Heart right ventricle (tissue), 16 donors: Measurements from ENCODE around the gene HCFC1. TPM values are rescaled to one million over a fixed set of nuclear protein-coding genes. Genes with fewer than 3 reads are reported as not detected.

Source experiments
- ATAC-seq, 8 donors: fragments of 200-7000 bp; cut with Tn5 transposase; one replicate each; pipeline ENCODE4 v1.9.1; 2020; ENCODE audit warnings: mild to moderate bottlenecking in 8 of 8, moderate library complexity in 8 of 8, moderate number of reproducible peaks in 1 of 8
- DNase-seq, 2 donors: peaks; one replicate each; pipeline ENCODE4 v3.0.0-alpha.2; 2020
- H3K27ac ChIP-seq, 10 donors: fragments of 200-600 bp; sonication (generic) in 2 of 10; one replicate each; pipeline versions ENCODE4 v1.5.0 to v1.8.0; 2020 to 2022; ENCODE audit warnings: mild to moderate bottlenecking in 3 of 10
- H3K27me3 ChIP-seq, 7 donors: fragments of 200-600 bp; one replicate each; pipeline ENCODE4 v1.8.0; 2021 to 2022; ENCODE audit warnings: mild to moderate bottlenecking in 2 of 7
- H3K36me3 ChIP-seq, 9 donors: fragments of 200-600 bp; sonication (generic) in 1 of 9; one replicate each; pipeline versions ENCODE4 v1.5.0 to v1.8.0; 2020 to 2022; ENCODE audit warnings: mild to moderate bottlenecking in 2 of 9
- H3K4me1 ChIP-seq, 9 donors: fragments of 200-600 bp; sonication (generic) in 1 of 9; one replicate each; pipeline versions ENCODE4 v1.5.0 to v1.8.0; 2020 to 2022; ENCODE audit warnings: mild to moderate bottlenecking in 4 of 9
- H3K4me3 ChIP-seq, 10 donors: fragments of 200-600 bp; sonication (generic) in 2 of 10; one replicate each; pipeline versions ENCODE4 v1.5.0 to v1.8.0; 2020 to 2022; ENCODE audit warnings: mild to moderate bottlenecking in 7 of 10, moderate library complexity in 2 of 10
- H3K9me3 ChIP-seq, 11 donors: fragments of 200-600 bp in 10 of 11; sonication (generic) in 2 of 11; one replicate each; pipeline versions ENCODE4 v1.5.0 to v1.8.0; 2013 to 2022; ENCODE audit warnings: mild to moderate bottlenecking in 2 of 11, control low read depth in 1 of 11, moderate library complexity in 1 of 11
- WGBS, 2 donors: extraction: QIAGEN DNeasy Blood & Tissue Kit; methylation state at CpG; one replicate each; pipeline ENCODE4 v1.1.7; 2013; ENCODE audit warnings: inconsistent platforms in 1 of 2; 5-methylcytosine and 5-hydroxymethylcytosine counted together
- intact Hi-C, 10 donors: fragments of 100-400 bp; cut with DNase I; formaldehyde crosslinking; loops; one replicate each; pipeline versions ENCODE4 v1.11.1 to v1.14.2; 2022
- polyA plus RNA-seq, 2 donors: library from polyadenylated mRNA; stranded (reverse); fragments of 200-250 nt; gene quantifications; one replicate each; pipeline ENCODE4 v1.2.3, GENCODE V29; 2013
- total RNA-seq, 10 donors: library from RNA; stranded (reverse); fragmentation: NEBNext Ultra II Directional in 3 of 10; extraction: Animal tissue kit (Norgen Biotek cat#: 25700) in 3 of 10; gene quantifications; one replicate each; pipeline versions ENCODE4 v1.2.1 to v1.2.4, GENCODE V29; 2021 to 2023
- TF ChIP-seq, protein P1 (sequence below), 9 donors: fragments of 200-600 bp; sonication (generic) in 2 of 9; IDR thresholded peaks; one replicate each; pipeline versions ENCODE4 v1.5.0 to v1.8.0; 2021 to 2022; ENCODE audit warnings: antibody characterized with exemption in 9 of 9, mild to moderate bottlenecking in 5 of 9, moderate library complexity in 1 of 9
- donor health status: Arrhythmogenic right ventricular cardiomyopathy.
- donor health status: ischemic (EF 13 %, LVEDD 7.1; RV severe dilation, severe dysfunction).
- donor health status: healthy with polysubstance abuse.
- donor health status: DM: no; HTN: yes; CAD: no.
- donor health status: DM: no; HTN: no; CAD: no.
- donor health status: ischemic (EF 25% LVEDD 6.9; RV normal size, moderate dysfunction).
- donor health status: ischemic (EF 25% LVEDD 5.7; RV mildly dilated, moderate dysfunction).
- donor health status: healthy.
- donor health status: DM: yes; HTN: yes; CAD: no.
- donor health status: Ischemic cardiomyopathy.
- donor health status: ischemic (EF 35%, LVEDD 5.7; RV mildly dilated, moderate dysfunction).
- donor health status: nonischemic (EF 11% LVEDD 7.7; RV severe dilation, severe dysfunction).
- donor health status: DM: yes; HTN: yes; CAD: no.
- donor health status: PGD.
- donor health status: ischemic (EF 29% LVEDD 5.4; RV normal size, mild dysfunction).
- donor health status: nonischemic (EF 23%, LVEDD 6.1; RV moderate dilation, normal function).

HCFC1 gene
- total and polyA plus RNA-seq, 12 donors = 12.3 to 41.6 (median 31.2) TPM

DNA sequence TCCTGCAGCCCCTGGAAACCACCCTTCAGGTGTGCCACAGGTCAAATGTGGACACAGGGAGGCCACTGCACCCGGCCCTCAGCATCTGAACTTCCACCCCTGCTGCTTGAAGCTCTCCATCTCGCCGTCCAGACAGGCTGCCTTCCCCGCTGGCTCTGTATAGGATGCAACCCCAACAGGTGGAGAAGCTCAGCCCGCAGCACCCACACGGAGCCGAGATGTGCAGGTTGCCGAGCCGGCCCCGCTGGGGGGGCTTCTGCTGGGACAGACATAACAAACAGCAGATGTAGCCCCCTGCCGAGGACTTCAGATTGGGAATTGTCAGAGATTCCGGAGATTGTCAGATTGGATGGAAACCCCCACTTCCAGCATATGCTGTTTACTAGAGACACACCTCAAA lies 21.5 kb upstream of the HCFC1 start:
- TF ChIP-seq, protein P1, sequence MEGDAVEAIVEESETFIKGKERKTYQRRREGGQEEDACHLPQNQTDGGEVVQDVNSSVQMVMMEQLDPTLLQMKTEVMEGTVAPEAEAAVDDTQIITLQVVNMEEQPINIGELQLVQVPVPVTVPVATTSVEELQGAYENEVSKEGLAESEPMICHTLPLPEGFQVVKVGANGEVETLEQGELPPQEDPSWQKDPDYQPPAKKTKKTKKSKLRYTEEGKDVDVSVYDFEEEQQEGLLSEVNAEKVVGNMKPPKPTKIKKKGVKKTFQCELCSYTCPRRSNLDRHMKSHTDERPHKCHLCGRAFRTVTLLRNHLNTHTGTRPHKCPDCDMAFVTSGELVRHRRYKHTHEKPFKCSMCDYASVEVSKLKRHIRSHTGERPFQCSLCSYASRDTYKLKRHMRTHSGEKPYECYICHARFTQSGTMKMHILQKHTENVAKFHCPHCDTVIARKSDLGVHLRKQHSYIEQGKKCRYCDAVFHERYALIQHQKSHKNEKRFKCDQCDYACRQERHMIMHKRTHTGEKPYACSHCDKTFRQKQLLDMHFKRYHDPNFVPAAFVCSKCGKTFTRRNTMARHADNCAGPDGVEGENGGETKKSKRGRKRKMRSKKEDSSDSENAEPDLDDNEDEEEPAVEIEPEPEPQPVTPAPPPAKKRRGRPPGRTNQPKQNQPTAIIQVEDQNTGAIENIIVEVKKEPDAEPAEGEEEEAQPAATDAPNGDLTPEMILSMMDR (IDR thresholded peaks at IDR 0.05) = no peak

DNA sequence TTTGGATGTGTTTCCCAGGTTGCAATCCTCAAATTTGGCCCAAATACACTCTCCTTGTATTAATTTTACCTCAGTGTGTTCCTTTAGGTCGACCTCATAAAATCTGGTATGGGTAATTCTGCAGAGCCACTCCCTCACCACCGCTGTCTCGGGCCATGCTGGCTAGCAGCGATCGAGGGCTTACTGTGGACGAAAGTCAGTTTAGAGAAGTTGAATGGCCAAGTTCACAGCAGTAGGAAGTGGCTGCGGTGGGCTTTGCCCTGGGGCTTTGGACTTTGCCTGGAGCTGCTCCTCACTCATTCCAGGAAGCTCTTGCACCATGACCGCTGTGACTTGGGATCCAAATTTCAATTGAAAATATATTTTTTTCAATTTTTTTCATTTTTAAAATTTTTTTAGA lies 20.6 kb upstream of the HCFC1 start:
- H3K36me3 ChIP-seq = no peaks in the 10 kb centered on the region
- H3K4me3 ChIP-seq = no peak overlapping the region
- TF ChIP-seq, protein P1 (IDR thresholded peaks at IDR 0.05) = no peak
- DNase-seq (no peak), ATAC-seq (no peak)
- H3K27ac ChIP-seq = no peak overlapping the region
- WGBS, 2 donors = 86 to 90% methylated on average over 8 of the region's 8 CpGs
- peaks cover 0 to 3% (median 0%) of the 10 kb centered on the region in 11 donors for H3K9me3 ChIP-seq
- intact Hi-C loops = no loop called here
- no peaks in the 10 kb centered on the region for H3K4me1 ChIP-seq
- H3K27me3 ChIP-seq = peaks cover 0 to 69% (median 0%) of the 10 kb centered on the region in 7 donors

More for the DNA sequence above, 21.5 kb upstream of the HCFC1 start:
- Histone ChIP-seq H3K4me3 (no peak overlapping the region), H3K36me3 (no peaks in the 10 kb centered on the region), H3K27ac (no peak overlapping the region), H3K4me1 (no peaks in the 10 kb centered on the region), H3K9me3 (peaks cover 0 to 3% (median 0%) of the 10 kb centered on the region in 11 donors), H3K27me3 (peaks cover 0 to 70% (median 0%) of the 10 kb centered on the region in 7 donors)
- intact Hi-C loops = no loop called here
- ATAC-seq (no peak), DNase-seq (no peak)
- WGBS, 2 donors = 87 to 88% methylated on average over 12 of the region's 12 CpGs

DNA sequence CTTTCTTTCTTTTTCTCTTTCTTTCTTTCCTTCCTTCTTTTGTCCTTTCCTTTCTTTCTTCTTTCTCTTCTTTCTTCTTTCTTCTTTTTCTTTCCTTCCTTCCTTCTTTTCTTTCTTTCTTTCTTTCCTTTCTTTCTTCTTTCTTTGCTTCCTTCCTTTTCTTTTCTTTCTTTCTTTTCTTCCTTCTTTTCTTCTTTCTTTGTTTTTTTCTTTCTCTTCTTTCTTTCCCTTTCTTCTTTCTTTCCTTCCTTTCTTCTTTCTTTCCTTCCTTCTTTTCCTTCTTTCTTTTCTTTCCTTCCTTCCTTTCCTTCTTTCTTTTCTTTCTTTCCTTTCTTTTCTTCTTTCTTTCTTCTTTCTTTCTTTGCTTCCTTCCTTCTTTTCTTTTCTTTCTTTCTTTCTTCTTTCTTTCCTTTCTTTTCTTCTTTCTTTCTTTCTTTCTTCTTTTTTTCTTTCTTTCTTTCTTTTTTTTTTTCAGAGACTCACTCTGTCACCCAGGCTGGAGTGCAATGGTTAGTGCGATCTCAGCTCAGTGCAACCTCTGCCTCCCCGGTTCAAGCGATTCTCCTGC lies 19.5 kb upstream of the HCFC1 start:
- ATAC-seq (no peak), DNase-seq (no peak)
- Histone ChIP-seq H3K36me3 (no peaks in the 10 kb centered on the region), H3K27me3 (peaks cover 0 to 67% (median 0%) of the 10 kb centered on the region in 7 donors), H3K27ac (no peak overlapping the region), H3K9me3 (peaks cover 0 to 3% (median 0%) of the 10 kb centered on the region in 11 donors), H3K4me1 (no peaks in the 10 kb centered on the region), H3K4me3 (no peak overlapping the region)
- intact Hi-C loops = no loop called here
- TF ChIP-seq, protein P1 (IDR thresholded peaks at IDR 0.05) = no peak
- 98% methylated on average over 3 of the region's 3 CpGs for WGBS, 2 donors

DNA sequence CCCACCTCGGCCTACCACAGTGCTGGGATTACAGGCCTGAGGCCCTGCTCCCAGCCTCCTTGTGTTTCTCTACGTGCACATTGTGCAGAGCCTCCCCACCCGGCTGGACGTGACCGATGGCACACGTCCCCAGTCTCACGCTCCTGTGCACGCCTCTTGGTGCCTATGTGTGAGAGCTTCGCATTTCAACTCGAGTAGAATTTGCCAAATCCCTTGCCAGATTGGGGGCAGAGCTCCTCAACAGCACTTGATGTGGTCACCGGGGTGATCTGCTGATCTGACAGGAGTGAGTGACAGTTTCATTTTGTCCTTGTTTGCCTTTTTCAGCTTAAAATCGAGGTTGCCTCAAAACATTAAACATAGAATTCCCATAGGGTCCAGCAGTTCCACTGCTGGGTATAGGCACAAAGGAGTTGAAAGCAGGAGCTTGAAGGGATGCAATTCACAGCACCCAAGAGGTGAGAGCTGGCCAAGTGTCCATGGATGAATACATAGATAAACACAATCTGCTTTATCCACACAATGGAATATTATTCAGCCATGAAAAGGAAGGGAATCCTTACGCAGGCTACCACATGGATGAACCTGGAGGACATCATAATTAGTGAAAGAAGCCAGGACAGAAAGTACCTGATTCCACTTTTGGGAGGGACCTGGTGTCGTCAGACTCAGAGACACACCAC lies 18.5 kb upstream of the HCFC1 start:
- TF ChIP-seq, protein P1 (IDR thresholded peaks at IDR 0.05) = no peak
- H3K4me3 ChIP-seq = no peak overlapping the region
- H3K27me3 ChIP-seq = peaks cover 0 to 64% (median 0%) of the 10 kb centered on the region in 7 donors
- intact Hi-C loops = no loop called here
- peaks cover 0 to 3% (median 0%) of the 10 kb centered on the region in 11 donors for H3K9me3 ChIP-seq
- DNase-seq (no peak), ATAC-seq (no peak)
- no peak overlapping the region for H3K27ac ChIP-seq
- 94 to 97% methylated on average over 13 to 14 of the region's 14 CpGs for WGBS, 2 donors
- peaks cover 0 to 4% (median under 1%) of the 10 kb centered on the region in 9 donors for H3K4me1 ChIP-seq
- no peaks in the 10 kb centered on the region for H3K36me3 ChIP-seq
